ENCODE data around the gene PAEP.
"Not testable (repeated sequence)": the region's sequence is repeated elsewhere in the genome, so short reads cannot be mapped to it uniquely, and the experiment has no call there.

Gene PAEP

DNA sequence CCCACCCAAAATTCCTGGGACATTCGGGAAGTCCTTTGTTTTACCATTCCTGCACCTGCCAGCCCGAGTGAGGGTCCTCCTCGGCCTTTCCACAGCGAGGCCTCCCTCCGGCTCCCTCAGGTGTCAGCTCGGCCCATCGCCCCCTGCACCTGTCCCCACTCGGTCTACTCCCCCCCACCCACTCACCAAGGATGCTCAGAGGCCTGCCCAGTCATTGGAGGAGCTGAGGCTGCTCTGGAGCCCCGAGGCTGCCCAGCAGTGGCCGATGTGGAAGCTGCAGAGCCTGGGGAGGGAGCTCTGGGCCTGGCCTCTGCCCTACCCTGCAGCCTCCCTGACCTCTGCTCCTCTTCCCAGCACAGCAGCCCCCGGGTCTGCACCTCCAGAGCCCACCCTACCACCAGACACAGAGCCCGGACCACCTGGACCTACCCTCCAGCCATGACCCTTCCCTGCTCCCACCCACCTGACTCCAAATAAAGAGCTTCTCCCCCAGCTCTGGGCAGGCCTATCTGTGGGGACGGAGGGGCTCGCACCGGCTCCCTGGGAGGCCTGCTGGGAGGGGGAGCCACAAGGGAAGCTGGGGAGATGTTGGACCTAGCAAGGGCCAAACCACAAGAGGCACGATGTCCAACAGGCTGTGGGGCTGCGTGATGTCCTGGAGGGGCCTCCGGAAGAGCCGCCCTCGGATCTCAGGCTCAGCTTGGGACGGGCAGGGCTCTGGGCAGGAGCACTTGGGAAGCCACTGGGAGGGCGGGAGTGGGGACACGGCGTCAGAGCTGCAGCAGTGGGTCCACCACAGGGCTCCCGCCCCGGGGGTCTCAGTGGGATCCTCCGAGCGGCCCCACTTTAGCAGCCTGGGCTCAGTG lies 11.8 kb upstream of the PAEP start:
- DNase-seq (ENCODE audit: extremely low read depth in 1 of 2, low read depth in 1 of 2), result not testable (repeated sequence)

DNA sequence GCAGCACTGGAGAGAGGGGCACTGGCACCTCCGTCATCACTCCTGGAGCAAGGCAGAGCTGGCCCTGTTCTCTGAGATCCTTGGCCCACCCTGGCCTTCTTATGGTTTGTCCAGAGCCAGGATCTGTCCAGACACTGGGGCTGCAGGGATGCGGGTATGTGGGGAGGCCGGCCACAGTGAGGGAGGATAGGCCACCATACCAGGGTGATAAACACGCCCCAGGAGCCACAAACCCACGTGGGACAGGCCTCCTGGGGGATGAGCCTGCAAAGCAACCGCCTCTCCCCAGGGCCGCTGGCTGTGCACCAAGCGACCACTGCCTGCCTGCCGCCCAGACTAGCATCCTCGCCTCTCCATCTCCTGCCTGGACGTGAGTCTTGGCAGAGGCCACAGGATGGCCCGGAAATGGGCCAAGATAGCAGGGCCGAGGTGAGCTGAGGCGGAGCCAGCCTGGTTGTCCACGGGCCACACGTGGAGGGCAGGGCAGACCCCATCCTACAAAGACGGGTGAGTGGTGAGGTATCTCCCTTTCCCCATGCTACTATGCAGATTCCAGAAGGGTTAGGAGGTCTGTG lies 11.1 kb upstream of the PAEP start:
- DNase-seq (ENCODE audit: extremely low read depth in 1 of 2, low read depth in 1 of 2), result no peak

DNA sequence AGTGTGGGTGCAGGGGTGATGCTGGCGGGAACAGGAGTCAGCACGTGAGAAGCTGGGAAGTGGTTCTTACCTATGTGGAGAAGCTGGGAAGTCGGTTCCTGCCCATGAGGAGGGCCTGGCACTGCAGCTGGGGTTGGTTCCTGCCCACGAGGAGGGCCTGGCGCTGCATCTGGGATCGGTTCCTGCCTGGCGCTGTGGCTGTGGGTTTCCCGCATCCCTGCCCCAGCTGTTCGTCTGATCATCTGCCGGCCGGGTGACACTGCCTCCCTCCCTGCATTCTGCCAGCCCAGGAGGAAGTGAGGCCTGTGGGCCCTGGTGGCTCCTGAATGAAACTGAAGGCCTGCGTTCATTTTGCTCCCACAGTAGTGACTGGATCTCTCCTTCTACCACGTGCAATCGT lies 10.5 kb upstream of the PAEP start:
- no peak for DNase-seq (ENCODE audit: extremely low read depth in 1 of 2, low read depth in 1 of 2)

DNA sequence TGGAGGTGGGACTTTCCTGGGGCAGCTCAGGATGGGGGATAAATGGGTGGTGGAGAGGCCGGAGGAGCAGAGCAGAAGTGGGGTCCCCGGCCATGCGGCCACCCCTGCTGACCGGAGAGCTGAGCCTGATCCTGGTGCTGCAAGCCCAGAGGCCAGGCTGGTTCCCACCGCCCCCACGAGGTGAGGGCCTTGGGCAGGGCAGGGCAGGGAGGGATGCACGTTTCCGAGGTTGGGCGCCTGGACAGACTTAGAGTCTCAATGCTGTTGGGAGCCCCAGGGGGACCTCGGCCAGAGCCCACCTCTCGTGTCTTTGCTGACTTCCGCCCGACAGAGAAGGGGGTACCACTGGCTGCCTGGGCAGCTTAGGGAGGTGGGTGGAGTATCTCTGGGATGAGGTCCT lies 10.1 kb upstream of the PAEP start:
- DNase-seq (ENCODE audit: extremely low read depth in 1 of 2, low read depth in 1 of 2), result no peak

DNA sequence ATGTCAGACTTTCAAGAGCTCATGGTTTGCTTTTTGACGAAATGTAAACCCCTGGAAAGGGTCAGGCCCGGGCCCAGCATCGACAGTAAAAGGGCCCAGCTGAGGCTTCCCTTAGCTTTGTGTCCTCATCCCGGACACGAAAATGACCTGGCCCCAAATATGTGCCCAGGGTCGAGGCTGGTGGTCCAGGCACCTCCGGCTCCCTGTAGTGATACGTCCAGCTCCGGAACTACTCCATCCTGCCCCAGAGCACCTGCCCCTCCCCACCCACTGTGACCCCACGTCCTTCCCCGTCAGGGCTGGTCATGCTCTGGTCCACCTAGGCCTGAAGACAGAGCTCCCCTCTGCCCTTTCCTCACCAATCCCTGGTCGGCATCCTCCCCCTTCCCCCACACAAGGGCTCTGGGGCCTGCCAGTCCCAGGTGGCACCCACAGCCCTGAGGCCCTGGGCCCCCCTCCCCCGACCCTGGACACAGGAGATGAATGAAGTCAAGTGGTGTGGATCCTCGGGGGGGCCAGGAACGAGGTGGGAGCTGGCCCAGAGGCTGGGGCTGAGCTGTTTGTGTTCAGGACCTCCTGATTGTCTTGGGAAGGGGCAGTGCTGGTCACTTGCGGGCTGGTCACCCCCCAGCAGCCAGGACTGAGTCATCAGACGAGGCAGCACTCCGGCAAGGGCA lies 9.4 kb upstream of the PAEP start:
- no peak for DNase-seq (ENCODE audit: extremely low read depth in 1 of 2, low read depth in 1 of 2)

DNA sequence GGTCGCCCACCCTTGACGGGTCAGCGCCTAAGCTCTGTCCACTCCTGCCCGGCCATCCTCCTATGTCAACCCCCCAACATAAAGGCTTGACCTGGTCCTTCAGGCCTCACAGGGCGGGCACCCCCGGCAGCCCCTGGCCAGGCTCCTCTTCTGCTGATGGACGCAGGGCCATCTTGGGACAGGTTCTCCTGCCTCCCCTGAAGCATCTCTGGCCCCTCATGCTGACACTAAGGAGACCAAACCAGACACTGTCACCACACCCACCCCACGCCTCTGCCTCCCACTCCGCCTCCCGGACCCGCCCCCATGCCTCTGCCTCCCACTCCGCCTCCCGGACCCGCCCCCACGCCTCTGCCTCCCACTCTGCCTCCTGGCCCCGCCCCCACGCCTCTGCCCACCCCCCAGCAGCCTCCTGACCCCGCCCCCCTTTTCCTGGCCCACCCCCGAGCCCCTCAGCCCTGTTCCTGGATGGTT lies 8.8 kb upstream of the PAEP start:
- no peak for DNase-seq (ENCODE audit: extremely low read depth in 1 of 2, low read depth in 1 of 2)

DNA sequence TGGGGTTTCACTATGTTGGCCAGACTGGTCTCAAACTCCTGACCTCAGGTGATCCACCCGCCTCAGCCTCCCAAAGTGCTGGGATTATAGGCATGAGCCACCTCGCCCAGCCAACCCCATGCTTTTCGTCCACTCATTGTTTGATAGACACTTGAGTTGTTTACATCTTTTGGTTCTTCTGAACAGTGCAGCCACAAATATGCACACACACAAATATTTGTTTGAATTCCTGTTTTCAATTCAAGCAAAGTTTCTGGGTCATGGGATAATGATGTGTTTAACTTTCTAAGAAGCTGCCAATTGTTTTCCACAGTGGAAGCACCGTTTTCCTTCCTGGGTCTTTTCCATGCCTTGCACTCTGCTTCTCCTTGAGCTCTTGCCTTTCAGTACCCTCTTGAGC lies 6.8 kb upstream of the PAEP start:
- DNase-seq (ENCODE audit: extremely low read depth in 1 of 2, low read depth in 1 of 2), result no peak

DNA sequence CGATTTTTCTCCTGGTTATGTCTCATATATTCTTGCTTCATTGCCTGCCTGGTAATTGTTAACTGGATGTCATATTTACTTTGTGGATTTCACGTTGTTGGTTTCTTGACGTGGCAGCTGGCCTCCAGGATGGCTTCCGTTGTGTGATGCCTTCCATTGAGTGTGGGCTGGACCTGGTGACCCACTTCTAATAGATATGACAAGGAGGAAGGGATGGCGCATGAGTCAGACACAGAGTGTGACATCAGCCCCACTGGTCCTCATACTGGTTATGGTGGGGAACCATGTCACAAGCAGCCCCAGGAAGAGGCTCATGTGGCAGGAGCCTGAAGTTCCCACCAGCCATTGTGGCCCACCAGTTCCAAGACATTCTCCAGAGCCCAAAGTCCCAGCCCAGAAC lies 6.4 kb upstream of the PAEP start:
- DNase-seq (ENCODE audit: extremely low read depth in 1 of 2, low read depth in 1 of 2), result no peak

DNA sequence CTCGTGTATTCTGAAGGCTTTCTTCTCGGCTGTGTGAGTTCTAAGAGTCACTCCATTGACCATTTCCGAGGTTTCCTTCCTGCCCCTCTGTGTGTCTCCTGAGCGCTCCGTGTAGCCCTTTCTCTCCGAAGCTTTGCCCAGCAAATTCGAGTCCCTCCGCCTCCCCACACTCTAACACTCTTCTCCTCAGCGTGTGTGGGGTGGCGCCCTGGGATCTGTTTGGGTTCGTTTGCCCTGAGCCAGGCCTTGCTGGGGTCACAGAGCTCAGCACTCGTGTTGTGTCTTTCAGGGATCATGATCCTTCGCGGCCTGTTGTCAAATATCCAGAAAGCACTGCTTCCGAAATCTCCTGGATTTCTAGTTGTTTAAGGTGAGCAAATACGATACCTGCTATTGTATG lies 5.6 kb upstream of the PAEP start:
- no peak for DNase-seq (ENCODE audit: extremely low read depth in 1 of 2, low read depth in 1 of 2)

DNA sequence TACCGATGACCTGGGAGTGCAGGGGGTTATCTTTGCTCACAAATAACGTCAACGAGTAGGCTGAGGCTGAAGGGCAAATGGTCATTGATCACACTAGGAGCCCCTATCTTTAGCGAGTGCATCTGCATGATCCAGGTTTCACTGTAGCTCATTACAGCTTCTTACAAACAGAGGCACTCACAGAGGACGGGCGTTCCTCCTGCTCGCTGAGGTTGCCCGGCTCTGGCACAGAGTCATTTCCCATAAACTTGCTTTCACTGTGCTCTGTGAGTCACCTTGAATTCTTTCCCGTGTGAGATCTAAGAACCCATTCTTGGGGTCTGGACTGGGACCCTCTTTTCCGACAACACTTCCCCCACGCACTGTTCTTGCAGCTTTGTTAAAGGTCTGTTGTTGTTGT lies 1.9 kb upstream of the PAEP start:
- no peak for DNase-seq (ENCODE audit: extremely low read depth in 1 of 2, low read depth in 1 of 2)

DNA sequence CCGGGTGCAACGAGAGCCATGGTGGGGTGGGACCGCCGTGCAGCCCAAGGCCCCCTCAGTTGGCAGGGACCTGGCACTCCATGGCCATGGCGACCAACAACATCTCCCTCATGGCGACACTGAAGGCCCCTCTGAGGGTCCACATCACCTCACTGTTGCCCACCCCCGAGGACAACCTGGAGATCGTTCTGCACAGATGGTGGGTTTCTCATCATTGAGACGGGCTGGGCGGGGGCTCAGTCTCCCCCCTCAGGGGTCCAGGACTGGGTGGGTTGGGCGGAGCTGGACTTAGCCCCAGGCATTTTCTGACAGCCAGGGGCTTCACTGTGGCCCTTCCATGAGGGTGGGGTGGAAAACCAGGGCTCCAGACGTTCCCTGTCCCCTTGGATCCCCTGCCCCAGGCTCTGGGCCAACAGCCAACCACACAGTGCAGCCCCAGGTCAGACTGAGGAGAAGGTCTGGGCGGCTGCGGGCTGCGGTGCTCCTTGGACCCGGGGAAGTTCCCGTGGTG lies 734 bp downstream of the PAEP start:
- no peak for DNase-seq (ENCODE audit: extremely low read depth in 1 of 2, low read depth in 1 of 2)

DNA sequence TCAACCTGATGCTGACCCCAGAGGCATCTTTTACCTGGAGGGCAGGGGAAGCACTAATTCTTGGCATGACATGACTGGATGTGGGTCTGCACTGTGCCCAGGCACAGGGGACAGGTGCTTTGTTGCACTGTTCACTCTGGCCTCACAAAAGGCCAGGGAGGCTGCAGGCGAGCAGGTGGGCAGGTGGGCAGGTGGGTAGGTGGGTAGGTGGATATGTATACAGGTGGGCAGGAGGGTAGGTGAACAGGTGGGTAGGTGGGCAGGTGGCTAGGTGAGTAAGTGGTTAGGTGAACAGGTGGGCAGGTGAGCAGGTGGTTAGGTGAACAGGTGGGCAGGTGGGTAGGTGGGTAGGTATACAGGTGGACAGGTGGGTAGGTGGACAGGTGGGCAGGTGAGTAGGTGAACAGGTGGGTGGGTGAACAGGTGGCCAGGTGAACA lies 1.5 kb downstream of the PAEP start:
- DNase-seq (ENCODE audit: extremely low read depth in 1 of 2, low read depth in 1 of 2), result no peak

DNA sequence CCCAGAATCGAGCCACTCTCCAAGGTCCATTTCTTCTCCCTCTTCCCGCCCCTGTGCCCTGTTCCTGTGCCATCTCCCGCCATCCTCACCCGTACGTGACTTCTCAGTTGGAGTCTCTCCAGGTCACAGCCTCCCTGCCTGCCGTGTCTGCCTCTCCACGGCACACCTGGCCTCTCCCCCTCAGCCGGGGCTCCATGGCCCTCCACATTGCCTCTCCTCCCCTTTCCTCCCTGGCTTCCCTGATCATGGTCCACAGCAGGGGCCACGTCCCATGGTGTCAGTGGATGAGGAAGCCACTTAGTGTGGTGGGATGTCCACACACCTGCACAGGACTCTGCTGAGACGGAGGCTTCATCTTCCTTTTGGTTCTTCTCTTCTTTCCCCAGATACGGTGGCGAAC lies 2.3 kb downstream of the PAEP start:
- DNase-seq (ENCODE audit: extremely low read depth in 1 of 2, low read depth in 1 of 2), result no peak

DNA sequence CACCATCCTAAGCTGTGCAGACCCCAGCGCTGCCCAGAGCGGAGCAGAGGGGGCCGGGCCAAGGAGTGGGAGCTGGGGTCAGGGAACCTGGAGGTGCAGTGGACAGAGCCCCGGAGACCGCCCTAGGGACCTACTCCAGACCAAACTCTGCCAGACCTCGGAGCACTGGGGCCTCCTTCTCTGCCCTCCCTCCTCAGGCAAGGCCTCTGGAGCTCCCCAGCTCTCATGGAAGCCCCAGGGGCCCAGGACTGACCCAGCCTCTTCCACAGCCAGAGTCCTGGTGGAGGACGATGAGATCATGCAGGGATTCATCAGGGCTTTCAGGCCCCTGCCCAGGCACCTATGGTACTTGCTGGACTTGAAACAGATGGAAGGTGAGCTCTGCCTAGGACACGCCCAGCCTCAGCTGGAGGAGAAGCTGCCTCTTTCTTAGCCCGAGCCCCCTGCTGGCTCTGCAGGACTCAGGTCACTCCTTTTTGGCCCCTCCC lies 3.6 kb downstream of the PAEP start:
- no peak for DNase-seq (ENCODE audit: extremely low read depth in 1 of 2, low read depth in 1 of 2)

DNA sequence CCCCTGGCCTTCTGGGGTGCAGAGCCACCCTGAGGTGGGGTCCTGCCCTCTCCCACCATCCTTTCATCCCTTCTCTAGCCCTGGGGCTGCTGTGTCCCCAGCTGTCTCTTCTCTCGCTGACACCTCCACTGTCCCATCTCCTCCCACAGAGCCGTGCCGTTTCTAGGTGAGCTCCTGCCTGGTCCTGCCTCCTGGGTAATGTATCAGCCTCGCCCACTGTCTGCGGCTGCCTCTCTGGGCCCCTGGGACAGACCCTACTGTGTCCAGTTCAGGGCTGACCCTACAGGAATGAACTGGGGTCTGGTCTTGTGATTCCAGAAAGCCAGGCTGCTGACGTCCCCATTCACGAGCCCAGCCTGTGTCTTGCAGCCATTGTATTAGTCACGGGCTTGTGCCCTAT lies 4.1 kb downstream of the PAEP start:
- no peak for DNase-seq (ENCODE audit: extremely low read depth in 1 of 2, low read depth in 1 of 2)

DNA sequence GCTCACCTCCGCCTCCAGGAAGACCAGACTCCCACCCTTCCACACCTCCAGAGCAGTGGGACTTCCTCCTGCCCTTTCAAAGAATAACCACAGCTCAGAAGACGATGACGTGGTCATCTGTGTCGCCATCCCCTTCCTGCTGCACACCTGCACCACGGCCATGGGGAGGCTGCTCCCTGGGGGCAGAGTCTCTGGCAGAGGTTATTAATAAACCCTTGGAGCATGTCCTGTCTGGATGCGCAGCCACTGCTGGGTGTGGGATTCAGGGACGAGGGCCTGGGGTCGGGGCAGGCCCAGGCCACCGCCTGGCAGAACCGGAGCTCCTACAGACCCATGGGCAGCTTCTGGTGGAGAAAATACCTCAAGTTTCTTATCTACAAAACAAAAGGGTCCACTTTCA lies 5.0 kb downstream of the PAEP start:
- DNase-seq (ENCODE audit: extremely low read depth in 1 of 2, low read depth in 1 of 2), result no peak

DNA sequence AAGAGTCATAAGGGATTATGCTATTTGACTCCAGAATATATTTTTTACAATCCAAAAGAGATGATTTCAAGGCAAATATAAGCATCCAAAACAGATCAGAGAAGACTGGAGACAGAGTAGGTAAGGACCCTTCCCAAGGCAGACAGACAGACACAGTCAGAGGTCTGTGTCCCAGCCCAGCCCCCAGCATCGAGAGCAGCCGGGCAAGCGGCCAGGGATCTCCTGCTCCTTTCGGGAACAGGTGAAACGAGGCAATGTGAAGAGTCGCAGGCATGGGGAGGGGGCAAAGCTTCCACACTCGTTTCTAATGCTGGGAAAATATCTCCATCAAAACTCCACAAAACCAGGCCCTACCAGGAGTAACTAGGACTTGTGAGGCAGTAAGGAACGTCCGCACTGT lies 5.8 kb downstream of the PAEP start:
- no peak for DNase-seq (ENCODE audit: extremely low read depth in 1 of 2, low read depth in 1 of 2)

DNA sequence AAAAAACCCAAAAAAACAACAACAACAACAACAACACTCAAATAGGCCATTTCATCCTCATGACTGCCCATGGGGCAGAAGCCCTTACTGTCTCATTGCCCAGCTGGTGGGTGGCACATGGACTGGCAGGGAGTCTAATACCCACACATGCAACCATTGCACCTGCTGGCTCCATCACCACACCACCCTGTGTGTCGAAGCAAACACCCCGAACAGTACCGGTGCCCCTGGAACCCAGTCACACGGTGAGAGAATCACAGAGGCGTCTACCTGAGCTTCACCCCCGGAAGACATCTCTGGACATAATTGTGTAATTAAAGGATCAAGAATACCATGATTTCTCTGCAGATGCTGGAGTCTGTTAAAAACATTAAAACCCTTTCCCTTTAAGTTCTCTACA lies 6.5 kb downstream of the PAEP start:
- no peak for DNase-seq (ENCODE audit: extremely low read depth in 1 of 2, low read depth in 1 of 2)

DNA sequence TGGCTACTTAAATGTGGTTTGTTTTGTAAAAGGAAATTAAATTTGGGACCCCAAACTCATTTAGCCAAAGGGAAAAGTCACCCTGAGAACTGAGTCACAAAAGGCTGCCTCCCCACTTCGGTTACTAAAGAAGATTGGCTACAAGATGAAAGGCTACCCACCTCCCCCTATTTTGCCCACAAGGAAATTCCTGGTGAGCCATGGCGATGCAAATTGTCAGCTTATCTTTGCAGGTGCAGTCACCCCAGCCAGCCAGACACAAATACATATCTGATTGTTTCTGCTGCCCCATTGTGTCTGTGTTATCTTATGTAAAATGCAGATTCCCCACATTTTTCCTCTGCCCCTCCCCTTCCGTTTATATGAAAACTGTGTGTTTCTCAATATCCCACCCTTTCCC lies 8.9 kb downstream of the PAEP start:
- DNase-seq (ENCODE audit: extremely low read depth in 1 of 2, low read depth in 1 of 2), result no peak

DNA sequence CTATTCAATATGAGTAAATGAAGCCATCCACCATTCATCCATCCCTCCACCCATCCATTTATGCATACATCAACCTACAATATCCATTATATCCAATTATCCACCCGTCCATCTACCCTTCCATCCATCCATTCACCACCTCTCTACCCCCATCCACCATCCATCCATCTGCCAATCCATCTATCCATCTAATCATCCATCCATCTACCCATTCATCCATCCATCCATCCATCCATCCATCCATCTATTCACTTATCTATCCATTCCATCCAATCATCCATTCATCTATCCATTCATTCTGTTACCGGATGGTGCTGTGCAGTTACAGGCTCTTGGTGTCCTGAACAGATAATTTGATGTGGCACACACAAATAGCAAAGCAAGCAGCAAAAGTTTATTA lies 10.7 kb downstream of the PAEP start:
- DNase-seq (ENCODE audit: extremely low read depth in 1 of 2, low read depth in 1 of 2), result no peak

DNA sequence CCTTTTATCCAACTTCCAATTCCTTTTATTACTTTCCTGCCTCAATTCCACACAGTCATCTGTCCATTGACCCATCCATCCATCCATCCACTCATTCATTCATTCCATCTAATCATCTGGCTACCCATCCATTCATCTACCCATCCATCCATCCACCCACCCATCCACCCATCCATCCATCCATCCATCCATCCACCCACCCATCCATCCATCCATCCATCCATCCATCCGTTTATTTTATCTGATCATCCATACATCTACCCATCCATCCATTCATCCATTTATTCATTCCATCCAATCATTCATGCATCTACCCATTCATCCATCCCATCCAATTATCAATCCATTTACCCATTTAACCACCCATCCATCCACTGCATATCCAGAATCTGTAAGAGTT lies 11.6 kb downstream of the PAEP start:
- no peak for DNase-seq (ENCODE audit: extremely low read depth in 1 of 2, low read depth in 1 of 2)

DNA sequence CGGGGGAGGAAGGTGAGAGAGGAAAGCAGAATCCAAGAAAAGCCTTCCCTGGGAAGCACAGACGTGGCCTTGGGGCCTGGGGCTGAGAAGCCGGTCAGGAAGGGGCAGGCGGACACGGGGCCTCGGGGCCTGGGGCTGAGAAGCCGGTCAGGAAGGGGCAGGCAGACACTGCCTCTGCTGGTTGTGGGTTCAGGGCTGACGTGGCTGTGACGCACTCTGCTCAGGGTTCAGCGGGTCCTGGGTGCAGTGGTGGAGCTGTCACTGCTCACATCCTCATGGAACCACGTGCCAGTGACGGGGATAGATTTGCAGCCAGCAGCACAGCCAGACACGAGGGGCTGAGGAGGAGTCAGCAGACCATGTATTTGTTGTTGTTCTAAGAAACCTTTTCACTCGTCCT lies 12.8 kb downstream of the PAEP start:
- no peak for DNase-seq (ENCODE audit: extremely low read depth in 1 of 2, low read depth in 1 of 2)
